Measurements from ENCODE around the gene CD34.

DNA sequence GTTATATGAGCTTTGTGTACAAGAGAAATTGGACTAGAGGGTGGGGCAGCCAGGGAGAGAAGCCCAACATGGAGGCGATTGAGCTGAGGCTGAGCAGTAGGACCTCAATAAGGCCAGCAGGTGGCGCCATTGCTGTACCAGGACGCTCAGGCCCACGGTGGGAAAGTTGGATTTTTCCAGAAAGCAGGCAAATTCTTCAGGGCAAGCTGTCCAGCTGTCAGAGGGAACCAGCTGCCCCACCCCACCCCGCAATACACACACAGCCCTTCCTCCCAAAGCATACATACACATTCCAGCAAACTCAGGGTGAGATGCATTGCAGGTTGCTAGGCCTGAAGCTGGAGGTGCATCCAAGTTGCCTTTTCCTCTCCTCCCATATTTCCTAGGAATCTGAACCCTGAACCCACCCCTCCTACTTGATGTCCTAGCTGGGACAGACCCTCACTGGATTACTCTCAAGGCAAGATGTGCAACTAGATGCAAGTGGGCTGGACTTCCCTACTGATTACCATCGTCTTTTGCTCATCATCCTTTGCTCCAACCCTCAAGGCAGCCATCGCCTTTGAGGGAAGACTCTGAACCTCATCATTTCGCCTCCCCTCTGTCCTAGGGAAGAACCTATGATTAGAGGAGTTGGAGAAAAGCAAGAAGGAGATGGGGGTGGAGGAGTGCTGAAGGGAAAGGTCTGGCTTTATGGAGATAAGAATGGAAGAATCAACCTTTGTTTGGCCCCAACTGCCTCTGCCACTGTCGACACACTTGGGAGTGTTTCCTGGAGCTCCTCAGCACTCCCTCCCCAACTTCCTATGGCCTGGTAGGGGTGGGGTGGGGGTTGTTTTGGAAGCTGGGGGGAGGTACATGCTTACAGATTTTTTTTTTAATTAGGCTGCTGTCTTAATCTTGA is 25.5 kb downstream of the CD34 start:
- TF ChIP-seq ZNF585B (tag by site-specific recombination; IDR thresholded peaks at IDR 0.05) (no peak), ZBTB26 (tag by site-specific recombination; optimal IDR thresholded peaks at IDR 0.05) (no peak), PRDM1 (tag by site-specific recombination; IDR thresholded peaks at IDR 0.05) (0 out of 2 replicates have a peak, but pooled peaks have one; percentile 49), ZBTB20 (tag by site-specific recombination; IDR thresholded peaks at IDR 0.05) (no peak), YY1 (tag by site-specific recombination; IDR thresholded peaks at IDR 0.05) (no peak), SALL2 (tag by site-specific recombination; IDR thresholded peaks at IDR 0.05; ENCODE audit: borderline replicate concordance) (no peak), ZSCAN5A (tag by site-specific recombination; IDR thresholded peaks at IDR 0.05) (no peak), HOXA7 (CRISPR knock-in tag; IDR thresholded peaks at IDR 0.05; ENCODE audit: borderline replicate concordance) (no peak), ZNF791 (tag by site-specific recombination; IDR thresholded peaks at IDR 0.05) (no peak), TRIM28 (IDR thresholded peaks at IDR 0.05; ENCODE audit: borderline replicate concordance, low read length) (no peak), CTCF (tag by site-specific recombination; IDR thresholded peaks at IDR 0.05) (peak; percentile 80), ZNF660 (tag by site-specific recombination; IDR thresholded peaks at IDR 0.05) (peak; percentile 63; the same call in 1 of the 2 replicates)
- TF ChIP-seq, protein P1, sequence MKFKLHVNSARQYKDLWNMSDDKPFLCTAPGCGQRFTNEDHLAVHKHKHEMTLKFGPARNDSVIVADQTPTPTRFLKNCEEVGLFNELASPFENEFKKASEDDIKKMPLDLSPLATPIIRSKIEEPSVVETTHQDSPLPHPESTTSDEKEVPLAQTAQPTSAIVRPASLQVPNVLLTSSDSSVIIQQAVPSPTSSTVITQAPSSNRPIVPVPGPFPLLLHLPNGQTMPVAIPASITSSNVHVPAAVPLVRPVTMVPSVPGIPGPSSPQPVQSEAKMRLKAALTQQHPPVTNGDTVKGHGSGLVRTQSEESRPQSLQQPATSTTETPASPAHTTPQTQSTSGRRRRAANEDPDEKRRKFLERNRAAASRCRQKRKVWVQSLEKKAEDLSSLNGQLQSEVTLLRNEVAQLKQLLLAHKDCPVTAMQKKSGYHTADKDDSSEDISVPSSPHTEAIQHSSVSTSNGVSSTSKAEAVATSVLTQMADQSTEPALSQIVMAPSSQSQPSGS (tag by site-specific recombination; IDR thresholded peaks at IDR 0.05; ENCODE audit: low read depth), result no peak

Measured in HEK293 (cell line).